BJ (cell line): Measurements from ENCODE around the gene NLRP4. TPM values are rescaled to one million over a fixed set of nuclear protein-coding genes. Genes with fewer than 3 reads are reported as not detected.

ENCODE experiments used
- CTCF ChIA-PET: fragments of 350-600 bp; formaldehyde crosslinking; extraction: SDS; loops from one replicate; lab custom pipeline; 2021; ENCODE audit warnings: antibody characterized with exemption, inconsistent platforms; lab: Yijun Ruan, JAX
- POLR2A ChIA-PET: fragments of 300-600 bp; sonication (Branson Sonifier 250); formaldehyde crosslinking; extraction: SDS; loops from one replicate; lab custom pipeline; 2021; ENCODE audit warnings: antibody characterized with exemption; lab: Charles Lee
- DNase-seq: peaks from one replicate; pipeline ENCODE4 v3.0.0-alpha.2; 2011; ENCODE audit warnings: low read depth
- H3K27me3 ChIP-seq: 2 replicates; pipeline ENCODE4 v1.6.0; 2011; ENCODE audit warnings: low read length; ENCODE audit not compliant: control insufficient read depth, insufficient read depth
- H3K36me3 ChIP-seq: 2 replicates; pipeline ENCODE4 v1.5.1; 2011; ENCODE audit warnings: low read length; ENCODE audit not compliant: control insufficient read depth, insufficient read depth
- H3K4me3 ChIP-seq: 2 replicates; pipeline ENCODE4 v1.5.1; 2011; ENCODE audit warnings: low read depth, mild to moderate bottlenecking, control low read depth, low read length
- CTCF ChIP-seq: IDR thresholded peaks from 2 replicates; pipeline ENCODE4 v1.5.1; 2011; ENCODE audit warnings: low read depth, mild to moderate bottlenecking, control low read depth, inconsistent platforms, low read length, moderate library complexity; ENCODE audit not compliant: insufficient read depth
- polyA plus RNA-seq: library from polyadenylated mRNA; depleted of rRNA; stranded (reverse); fragments of >200 nt; gene quantifications from 2 replicates; pipeline ENCODE4 v1.2.3, GENCODE V29; 2011

NLRP4 gene
- polyA plus RNA-seq, 1 experiment: not detected

DNA sequence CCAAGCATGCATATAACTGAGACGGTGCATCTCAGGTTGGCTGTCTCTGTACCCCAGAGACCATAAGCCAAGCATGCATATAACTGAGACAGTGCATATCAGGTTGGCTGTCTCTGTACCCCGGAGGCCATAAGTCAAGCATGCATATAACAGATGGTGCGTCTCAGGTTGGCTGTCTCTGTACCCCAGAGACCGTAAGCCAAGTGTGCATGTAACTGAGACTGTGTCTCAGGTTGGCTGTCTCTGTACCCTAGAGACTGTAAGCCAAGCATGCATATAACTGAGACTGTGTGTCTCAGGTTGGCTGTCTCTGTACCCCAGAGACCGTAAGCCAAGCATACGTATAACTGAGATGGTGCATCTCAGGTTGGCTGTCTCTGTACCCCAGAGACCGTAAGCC is 30.8 kb downstream of the NLRP4 start:
- CTCF ChIA-PET: no interaction called here
- H3K4me3 ChIP-seq: no peak overlapping the region
- TF ChIP-seq CTCF: no peak
- POLR2A ChIA-PET: no interaction called here
- no peak for DNase-seq
- no peaks in the 10 kb centered on the region for H3K36me3 ChIP-seq
- no peaks in the 10 kb centered on the region for H3K27me3 ChIP-seq

- ChIA-PET CTCF (no interaction called here), POLR2A (no interaction called here)
- DNase-seq: no peak
- no peaks in the 10 kb centered on the region for H3K36me3 ChIP-seq
- TF ChIP-seq CTCF: no peak
- no peak overlapping the region for H3K4me3 ChIP-seq
- H3K27me3 ChIP-seq: no peaks in the 10 kb centered on the region
Observed at GRCh38 chr19:55870736-55871135, 34.4 kb downstream of the NLRP4 start.

- CTCF ChIA-PET: no interaction called here
- no peak for TF ChIP-seq CTCF
Observed at GRCh38 chr19:55877211-55877610, 40.9 kb downstream of the NLRP4 start.

DNA sequence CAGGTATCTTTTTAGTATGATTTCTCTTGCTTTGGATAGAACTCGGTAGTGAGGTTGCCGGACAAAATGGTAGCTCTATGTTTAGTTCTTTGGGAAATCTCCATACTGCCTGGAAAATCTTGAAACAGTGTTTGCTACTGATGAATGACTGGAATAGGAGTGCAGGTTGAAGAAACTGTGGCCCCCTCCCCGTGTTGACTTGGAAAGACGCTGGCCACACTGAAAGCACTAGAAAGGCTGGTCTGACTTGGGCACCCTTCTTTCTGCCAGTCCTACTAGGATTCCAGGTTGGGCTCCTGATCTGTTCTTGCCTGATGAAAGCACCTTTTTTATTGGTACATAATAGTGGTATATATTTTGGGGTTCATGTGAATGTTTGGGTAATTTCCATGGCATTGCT is 46.3 kb downstream of the NLRP4 start:
- CTCF ChIA-PET: no interaction called here
- no peak for TF ChIP-seq CTCF
- DNase-seq: no peak
- Histone ChIP-seq H3K4me3 (no peak overlapping the region), H3K27me3 (no peaks in the 10 kb centered on the region), H3K36me3 (no peaks in the 10 kb centered on the region)
- POLR2A ChIA-PET: no interaction called here

More at GRCh38 chr19:55877211-55877610, 40.9 kb downstream of the NLRP4 start:
- no peaks in the 10 kb centered on the region for H3K36me3 ChIP-seq
- POLR2A ChIA-PET: no interaction called here
- H3K4me3 ChIP-seq: no peak overlapping the region
- DNase-seq: no peak
- H3K27me3 ChIP-seq: no peaks in the 10 kb centered on the region

DNA sequence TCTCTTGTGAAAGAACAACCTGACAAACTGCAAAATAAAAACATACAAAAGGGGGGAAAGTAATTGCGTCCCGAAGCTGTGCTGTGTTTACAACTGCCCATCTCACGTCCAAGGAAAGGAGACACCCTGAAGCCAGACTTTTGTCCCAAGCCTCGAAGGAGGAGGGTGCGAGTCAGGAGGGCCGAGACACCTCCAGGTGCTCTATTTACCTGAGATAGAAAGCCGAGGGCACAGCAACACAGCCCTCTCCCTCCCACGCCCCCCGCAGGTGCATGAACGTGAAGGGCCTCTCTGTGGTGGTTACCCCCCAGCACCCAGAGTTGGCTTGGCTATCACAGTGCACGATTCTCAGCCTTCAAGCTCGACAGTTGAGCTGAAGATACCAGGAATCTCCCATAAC is 62.6 kb downstream of the NLRP4 start:
- no peak overlapping the region for H3K4me3 ChIP-seq
- ChIA-PET CTCF (no interaction called here), POLR2A (no interaction called here)
- H3K36me3 ChIP-seq: no peaks in the 10 kb centered on the region
- DNase-seq: no peak
- TF ChIP-seq CTCF: no peak
- H3K27me3 ChIP-seq: no peaks in the 10 kb centered on the region
